OCI-LY3 (cell line): ENCODE results near the gene CCDC24.

Source experiments
- EZH2phosphoT487 ChIP-seq: fragments of 200-600 bp; shearing (Covaris generic); IDR thresholded peaks from 2 replicates; pipeline ENCODE4 v1.6.1; 2018; ENCODE audit warnings: antibody characterized with exemption, mixed run types, low read depth
- TF ChIP-seq, protein P1 (sequence below): fragments of 200-600, 300-600 bp; sonication (generic); IDR thresholded peaks from 2 replicates; pipeline ENCODE4 v1.5.1; 2014; ENCODE audit warnings: antibody characterized with exemption, low read length, low read depth

DNA sequence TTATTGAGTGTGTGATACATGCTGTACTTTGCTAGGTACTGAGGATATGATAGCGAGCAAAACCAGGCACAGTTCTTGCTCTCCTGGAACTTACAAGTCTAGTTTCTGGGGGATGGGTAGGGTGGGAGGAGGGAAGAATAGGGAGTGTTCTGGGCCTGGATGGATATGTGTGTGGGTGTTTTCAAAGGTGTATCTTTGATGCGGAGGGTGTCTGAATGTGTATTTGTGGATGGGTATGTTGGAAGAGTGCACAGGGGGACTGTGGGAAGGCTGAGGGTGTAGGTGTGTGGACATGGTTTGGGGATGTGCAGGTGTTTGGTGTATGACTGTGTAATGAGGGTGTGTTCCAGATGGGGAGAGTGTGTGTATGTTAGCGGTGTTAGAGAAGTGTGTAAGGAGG lies 26.1 kb upstream of the CCDC24 start:
- no peak for TF ChIP-seq EZH2phosphoT487
- TF ChIP-seq, protein P1, sequence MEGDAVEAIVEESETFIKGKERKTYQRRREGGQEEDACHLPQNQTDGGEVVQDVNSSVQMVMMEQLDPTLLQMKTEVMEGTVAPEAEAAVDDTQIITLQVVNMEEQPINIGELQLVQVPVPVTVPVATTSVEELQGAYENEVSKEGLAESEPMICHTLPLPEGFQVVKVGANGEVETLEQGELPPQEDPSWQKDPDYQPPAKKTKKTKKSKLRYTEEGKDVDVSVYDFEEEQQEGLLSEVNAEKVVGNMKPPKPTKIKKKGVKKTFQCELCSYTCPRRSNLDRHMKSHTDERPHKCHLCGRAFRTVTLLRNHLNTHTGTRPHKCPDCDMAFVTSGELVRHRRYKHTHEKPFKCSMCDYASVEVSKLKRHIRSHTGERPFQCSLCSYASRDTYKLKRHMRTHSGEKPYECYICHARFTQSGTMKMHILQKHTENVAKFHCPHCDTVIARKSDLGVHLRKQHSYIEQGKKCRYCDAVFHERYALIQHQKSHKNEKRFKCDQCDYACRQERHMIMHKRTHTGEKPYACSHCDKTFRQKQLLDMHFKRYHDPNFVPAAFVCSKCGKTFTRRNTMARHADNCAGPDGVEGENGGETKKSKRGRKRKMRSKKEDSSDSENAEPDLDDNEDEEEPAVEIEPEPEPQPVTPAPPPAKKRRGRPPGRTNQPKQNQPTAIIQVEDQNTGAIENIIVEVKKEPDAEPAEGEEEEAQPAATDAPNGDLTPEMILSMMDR: no peak
